ENCODE measurements around the gene DNASE2B. TPM values are rescaled to one million over a fixed set of nuclear protein-coding genes. Genes with fewer than 3 reads are reported as not detected.

Gene DNASE2B
- total RNA-seq, 4 donors from 2014 or later, result 1.3 to 8.2 (median 2.9) TPM

DNA sequence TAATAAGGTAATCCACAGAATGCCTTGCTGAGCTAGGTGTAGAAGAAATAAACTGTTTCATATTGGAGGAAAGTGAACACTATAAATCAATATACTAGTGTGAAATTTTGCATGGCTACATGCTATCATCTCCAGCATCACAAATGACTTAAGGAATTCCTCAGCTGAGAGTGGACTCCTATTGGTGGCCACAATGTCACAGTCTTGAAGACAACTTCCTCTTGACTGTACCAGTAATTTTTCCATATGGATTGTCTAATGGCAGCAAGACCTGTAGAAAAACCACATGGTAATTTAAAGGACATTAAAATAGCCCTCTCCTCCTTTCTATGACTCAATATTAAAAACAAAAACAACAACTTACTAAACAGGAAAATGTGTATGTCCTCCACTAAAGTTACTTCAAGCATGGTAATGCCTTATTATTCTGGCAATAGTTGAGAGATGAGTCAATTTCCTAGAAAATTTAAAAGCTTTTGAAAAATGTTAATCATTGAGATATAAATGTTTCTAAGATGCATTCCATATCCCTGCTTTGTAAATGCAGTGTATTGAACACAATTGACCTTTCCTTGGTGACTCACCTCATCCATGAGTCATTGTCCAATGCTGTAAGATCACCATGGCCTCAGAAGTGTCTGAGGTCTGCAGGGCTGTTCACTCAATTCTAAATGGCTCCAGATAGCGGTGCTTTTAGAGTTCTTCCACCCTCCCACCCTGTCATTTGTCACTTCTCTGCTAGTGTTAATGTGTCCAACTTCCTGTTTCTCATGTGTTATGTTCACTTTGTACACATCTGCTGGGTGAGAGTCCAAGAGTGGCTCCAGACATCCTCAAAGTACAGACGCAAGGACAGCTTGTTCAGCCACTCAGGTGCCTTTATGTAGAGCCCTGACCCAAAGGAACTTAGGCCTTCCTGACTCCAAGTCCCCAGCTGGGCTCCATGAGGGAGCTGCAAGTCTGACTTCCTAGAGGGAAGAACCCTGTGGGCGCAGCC is 32.8 kb upstream of the DNASE2B start:
- Histone ChIP-seq H3K4me3 (no peak overlapping the region), H3K36me3 (no peaks in the 10 kb centered on the region), H3K4me1 (peaks cover 28 to 33% of the 10 kb centered on the region in 2 donors), H3K27me3 (no peaks in the 10 kb centered on the region), H3K9me3 (no peaks in the 10 kb centered on the region), H3K27ac (peak overlapping the region in 2 of 4 donors; percentile 27 to 42)
- ATAC-seq, result peak; percentile 9 to 28
- in situ Hi-C loops (cut with MboI; ENCODE audit: low sequenced_read_pairs in 4 of 4), result no loop called here
- intact Hi-C loops (cut with DNase I; ENCODE audit: low total_unique reads), result no loop called here
- TF ChIP-seq POLR2A (IDR thresholded peaks at IDR 0.05) (no peak), CTCF (IDR thresholded peaks at IDR 0.05 in 4 of 5, conservative IDR thresholded peaks at IDR 0.05 in 1 of 5) (no peak)
- DNase-seq, result no peak

DNA sequence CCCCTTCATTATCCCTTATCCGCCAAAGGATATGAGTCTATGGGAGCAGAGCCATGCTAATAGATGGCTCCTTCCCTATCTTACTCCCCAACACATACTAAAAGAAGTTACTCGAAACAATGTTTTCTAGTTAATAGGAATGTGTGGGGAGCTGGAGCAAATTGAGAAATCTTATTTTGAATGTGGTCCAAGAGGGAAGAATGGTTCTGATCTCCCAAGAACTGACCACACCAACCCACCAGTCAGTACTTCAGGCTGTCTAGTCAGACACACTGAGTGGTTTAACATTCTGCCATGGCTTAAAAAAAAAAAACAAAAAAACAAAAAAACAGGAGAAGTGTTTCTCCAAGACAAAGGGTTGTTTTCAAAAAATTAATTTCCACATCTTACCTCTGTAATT is 31.5 kb upstream of the DNASE2B start:
- in situ Hi-C loops (cut with MboI; ENCODE audit: low sequenced_read_pairs in 4 of 4), result no loop called here
- no peak overlapping the region for H3K4me3 ChIP-seq
- H3K4me1 ChIP-seq, result peaks cover 28 to 33% of the 10 kb centered on the region in 2 donors
- DNase-seq, result no peak
- H3K27me3 ChIP-seq, result no peaks in the 10 kb centered on the region
- no peaks in the 10 kb centered on the region for H3K36me3 ChIP-seq
- intact Hi-C loops (cut with DNase I; ENCODE audit: low total_unique reads), result no loop called here
- no peak for TF ChIP-seq POLR2A (IDR thresholded peaks at IDR 0.05)
- TF ChIP-seq CTCF (IDR thresholded peaks at IDR 0.05 in 4 of 5, conservative IDR thresholded peaks at IDR 0.05 in 1 of 5), result no peak
- no peaks in the 10 kb centered on the region for H3K9me3 ChIP-seq
- ATAC-seq, result no peak
- peak overlapping the region in 1 of 4 donors; percentile 23 for H3K27ac ChIP-seq

DNA sequence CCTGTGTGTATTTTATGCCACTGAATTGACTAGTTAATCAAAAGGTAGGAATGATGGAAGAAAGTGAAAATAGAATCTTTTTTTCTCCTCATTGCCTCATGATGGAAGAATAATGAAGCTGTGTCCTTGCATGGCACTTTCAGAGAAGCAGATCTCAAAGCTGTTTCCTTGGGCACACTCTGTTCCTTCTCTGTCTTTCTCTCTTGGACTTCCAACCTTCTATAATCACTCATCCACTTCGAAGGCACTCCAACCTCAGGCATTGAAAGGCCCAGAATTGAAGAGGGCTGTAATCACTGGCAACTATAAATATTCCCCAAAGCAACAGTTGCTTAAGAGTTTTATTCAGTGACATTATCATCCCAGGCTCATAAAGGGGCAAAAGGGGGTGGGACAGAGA is 31.1 kb upstream of the DNASE2B start:
- H3K9me3 ChIP-seq, result no peaks in the 10 kb centered on the region
- in situ Hi-C loops (cut with MboI; ENCODE audit: low sequenced_read_pairs in 4 of 4) (no loop called here), intact Hi-C loops (cut with DNase I; ENCODE audit: low total_unique reads) (no loop called here)

DNA sequence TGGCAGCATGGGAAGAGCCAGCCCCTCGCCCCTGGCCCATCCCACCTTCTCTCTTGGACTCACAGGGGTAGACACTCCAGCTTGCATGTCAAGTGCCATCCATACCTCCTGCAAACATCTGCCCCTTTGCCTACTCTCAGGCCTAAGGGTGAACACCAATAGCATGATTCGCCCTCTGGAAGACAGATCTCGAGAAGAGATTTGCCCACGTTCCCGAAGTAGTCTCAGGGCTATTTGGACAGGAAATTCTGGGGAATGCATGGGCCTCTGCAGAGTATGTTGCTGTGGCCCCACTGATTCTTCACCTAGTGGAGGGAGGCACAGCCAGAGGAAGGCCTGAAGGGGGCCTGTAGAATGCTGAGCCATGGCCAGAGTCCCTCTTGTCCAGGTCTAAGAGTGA is 29.8 kb upstream of the DNASE2B start:
- DNase-seq, result no peak
- Histone ChIP-seq H3K9me3 (no peaks in the 10 kb centered on the region), H3K27me3 (no peaks in the 10 kb centered on the region), H3K36me3 (no peaks in the 10 kb centered on the region), H3K4me3 (no peak overlapping the region), H3K27ac (no peak overlapping the region), H3K4me1 (peaks cover 26% of the 10 kb centered on the region in 2 donors)
- no peak for ATAC-seq
- intact Hi-C loops (cut with DNase I; ENCODE audit: low total_unique reads) (no loop called here), in situ Hi-C loops (cut with MboI; ENCODE audit: low sequenced_read_pairs in 4 of 4) (no loop called here)
- TF ChIP-seq POLR2A (IDR thresholded peaks at IDR 0.05) (no peak), CTCF (IDR thresholded peaks at IDR 0.05 in 4 of 5, conservative IDR thresholded peaks at IDR 0.05 in 1 of 5) (no peak)

More for the DNA sequence above, 31.1 kb upstream of the DNASE2B start:
- DNase-seq (no peak), ATAC-seq (peak in 1 of 2 donors; percentile 23)
- Histone ChIP-seq H3K27me3 (no peaks in the 10 kb centered on the region), H3K4me1 (peaks cover 28 to 33% of the 10 kb centered on the region in 2 donors), H3K4me3 (no peak overlapping the region), H3K27ac (peak overlapping the region in 2 of 4 donors; percentile 1 to 23), H3K36me3 (no peaks in the 10 kb centered on the region)
- TF ChIP-seq POLR2A (IDR thresholded peaks at IDR 0.05), result no peak
- no peak for TF ChIP-seq CTCF (IDR thresholded peaks at IDR 0.05 in 4 of 5, conservative IDR thresholded peaks at IDR 0.05 in 1 of 5)
